ENCODE data around the gene TBC1D1. TPM values are rescaled to one million over a fixed set of nuclear protein-coding genes. Genes with fewer than 3 reads are reported as not detected.

Gene TBC1D1
- polyA plus RNA-seq, 1 donor (not counting 4 experiments of a cell fraction or from before 2014, with no cell fraction given) = 32.5 TPM

DNA sequence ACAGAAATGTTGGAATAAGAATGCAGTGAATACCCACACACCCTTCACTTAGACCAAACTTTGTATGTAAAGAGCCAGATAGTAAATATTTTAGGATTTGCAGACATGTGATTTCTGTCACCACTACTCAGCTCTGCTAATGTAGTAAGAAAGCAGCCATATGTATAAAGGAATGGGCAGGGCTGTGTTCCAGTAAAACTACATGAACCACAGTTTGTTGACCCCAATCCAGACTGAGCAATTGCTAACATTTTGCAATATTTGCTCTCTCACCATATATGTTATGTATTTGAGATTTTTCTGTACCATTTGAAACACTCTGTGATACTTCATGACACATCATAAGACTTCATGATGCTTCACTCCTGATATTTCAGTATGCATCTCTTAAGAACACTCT, 32.0 kb upstream of the TBC1D1 start:
- no peak overlapping the region for H3K9ac ChIP-seq (ENCODE audit: control insufficient read depth, extremely low read depth, insufficient read depth, low read length)
- H3K4me3 ChIP-seq (ENCODE audit: control insufficient read depth in 2 of 3, extremely low read depth in 1 of 3, insufficient read depth in 2 of 3, low read depth in 1 of 3, low read length in 3 of 3) = no peak overlapping the region
- no peak overlapping the region for H3K27ac ChIP-seq (ENCODE audit: control insufficient read depth, insufficient read depth, low read length)
- no peaks in the 10 kb centered on the region for H3K9me1 ChIP-seq (ENCODE audit: control insufficient read depth, extremely low read depth, insufficient read depth, low read length)
- no peaks in the 10 kb centered on the region for H3K4me1 ChIP-seq (ENCODE audit: control insufficient read depth, extremely low read depth, insufficient read depth, low read length)
- no peaks in the 10 kb centered on the region for H3K27me3 ChIP-seq (ENCODE audit: control insufficient read depth, extremely low read depth, insufficient read depth, low read length)
- H4K20me1 ChIP-seq (ENCODE audit: control insufficient read depth, extremely low read depth, insufficient read depth, low read length) = no peaks in the 10 kb centered on the region
- FAIRE-seq = no peak
- no peaks in the 10 kb centered on the region for H3K9me3 ChIP-seq (ENCODE audit: control insufficient read depth, low read depth, low read length)
- DNase-seq (ENCODE audit: low read depth, low spot score) = no peak
- dilution Hi-C loops (cut with MboI; ENCODE audit: extremely low pct_ligation_motif_present, low sequenced_read_pairs) = no loop called here
- H3K4me2 ChIP-seq (ENCODE audit: control insufficient read depth, extremely low read depth, insufficient read depth, low read depth, low read length) = no peak overlapping the region
- no peaks in the 10 kb centered on the region for H3K79me2 ChIP-seq (ENCODE audit: control insufficient read depth, insufficient read depth, low read length)
- TF ChIP-seq CTCF (optimal IDR thresholded peaks at IDR 0.05 in 1 of 3, IDR thresholded peaks at IDR 0.05 in 1 of 3, conservative IDR thresholded peaks at IDR 0.05 in 1 of 3; ENCODE audit: extremely low read depth in 1 of 3, insufficient read depth in 2 of 3, low read length in 3 of 3) (no peak), EZH2 (IDR thresholded peaks at IDR 0.05; ENCODE audit: low read length) (no peak)
- H2AFZ ChIP-seq (ENCODE audit: control insufficient read depth, low read length) = no peak overlapping the region
- H3K36me3 ChIP-seq (ENCODE audit: control insufficient read depth in 2 of 2, extremely low read depth in 1 of 2, insufficient read depth in 2 of 2, low read length in 2 of 2) = peaks cover 4 to 6% of the 10 kb centered on the region in 2 experiments

DNA sequence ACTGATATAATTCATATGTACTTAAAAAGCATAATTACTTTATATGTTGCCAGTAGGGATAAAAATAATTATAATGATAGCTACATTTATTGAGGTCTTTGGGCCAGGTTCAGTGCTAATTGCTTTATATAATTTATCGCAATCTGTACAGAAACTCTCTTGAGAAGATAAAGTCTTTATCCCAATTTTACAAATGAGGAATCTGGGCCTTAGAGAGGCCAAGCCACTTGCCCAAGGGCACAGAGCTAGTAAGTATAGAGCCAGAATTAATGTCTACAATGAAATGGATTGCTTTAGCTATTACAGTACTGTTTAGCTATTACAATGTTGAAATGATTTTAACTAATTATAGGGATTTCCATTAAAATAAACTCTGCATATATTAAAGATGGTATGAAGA, 30.6 kb upstream of the TBC1D1 start:
- FAIRE-seq (no peak), DNase-seq (ENCODE audit: low read depth, low spot score) (no peak)
- dilution Hi-C loops (cut with MboI; ENCODE audit: extremely low pct_ligation_motif_present, low sequenced_read_pairs) = no loop called here
- Histone ChIP-seq H3K9me1 (ENCODE audit: control insufficient read depth, extremely low read depth, insufficient read depth, low read length) (no peaks in the 10 kb centered on the region), H3K36me3 (ENCODE audit: control insufficient read depth in 2 of 2, extremely low read depth in 1 of 2, insufficient read depth in 2 of 2, low read length in 2 of 2) (peaks cover 4 to 6% of the 10 kb centered on the region in 2 experiments), H3K27ac (ENCODE audit: control insufficient read depth, insufficient read depth, low read length) (no peak overlapping the region), H3K4me1 (ENCODE audit: control insufficient read depth, extremely low read depth, insufficient read depth, low read length) (no peaks in the 10 kb centered on the region), H3K4me2 (ENCODE audit: control insufficient read depth, extremely low read depth, insufficient read depth, low read depth, low read length) (no peak overlapping the region), H3K79me2 (ENCODE audit: control insufficient read depth, insufficient read depth, low read length) (no peaks in the 10 kb centered on the region), H3K4me3 (ENCODE audit: control insufficient read depth in 2 of 3, extremely low read depth in 1 of 3, insufficient read depth in 2 of 3, low read depth in 1 of 3, low read length in 3 of 3) (no peak overlapping the region), H3K9me3 (ENCODE audit: control insufficient read depth, low read depth, low read length) (no peaks in the 10 kb centered on the region), H3K27me3 (ENCODE audit: control insufficient read depth, extremely low read depth, insufficient read depth, low read length) (no peaks in the 10 kb centered on the region), H4K20me1 (ENCODE audit: control insufficient read depth, extremely low read depth, insufficient read depth, low read length) (no peaks in the 10 kb centered on the region), H2AFZ (ENCODE audit: control insufficient read depth, low read length) (no peak overlapping the region), H3K9ac (ENCODE audit: control insufficient read depth, extremely low read depth, insufficient read depth, low read length) (no peak overlapping the region)
- TF ChIP-seq EZH2 (IDR thresholded peaks at IDR 0.05; ENCODE audit: low read length) = no peak
- no peak for TF ChIP-seq CTCF (optimal IDR thresholded peaks at IDR 0.05 in 1 of 3, IDR thresholded peaks at IDR 0.05 in 1 of 3, conservative IDR thresholded peaks at IDR 0.05 in 1 of 3; ENCODE audit: extremely low read depth in 1 of 3, insufficient read depth in 2 of 3, low read length in 3 of 3)

All from keratinocyte (primary cell).